Measurements from ENCODE around the gene CD200.

The CD200 gene, protein sequence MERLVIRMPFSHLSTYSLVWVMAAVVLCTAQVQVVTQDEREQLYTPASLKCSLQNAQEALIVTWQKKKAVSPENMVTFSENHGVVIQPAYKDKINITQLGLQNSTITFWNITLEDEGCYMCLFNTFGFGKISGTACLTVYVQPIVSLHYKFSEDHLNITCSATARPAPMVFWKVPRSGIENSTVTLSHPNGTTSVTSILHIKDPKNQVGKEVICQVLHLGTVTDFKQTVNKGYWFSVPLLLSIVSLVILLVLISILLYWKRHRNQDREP

DNA sequence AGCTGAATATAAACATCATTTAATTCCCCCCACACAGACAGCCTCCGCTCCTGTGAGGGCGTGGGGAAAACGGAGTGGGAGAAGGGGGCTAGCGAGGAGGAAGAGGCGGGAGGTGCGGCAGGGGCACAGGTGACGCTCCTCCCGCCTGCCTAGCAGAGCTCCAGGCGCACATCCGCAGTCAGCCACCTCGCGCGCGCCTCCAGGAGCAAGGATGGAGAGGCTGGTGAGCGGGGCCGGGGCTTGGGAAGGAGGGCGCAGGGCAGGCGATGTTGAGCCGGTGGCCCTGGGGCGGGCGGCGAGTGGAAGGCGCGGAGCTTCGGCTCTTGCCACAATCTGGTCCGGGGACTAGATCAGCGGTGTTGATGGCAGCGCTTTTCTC lies at the start of gene CD200:
Gene CD200, plus strand, starts transcription at position 155 of the 379 bp plus-strand sequence. Its CDS starts 57 bp downstream, at position 212.
- peaks cover 38% of the 10 kb centered on the region for H3K36me3 Mint-ChIP-seq

GRCh38 chr3:112289011-112289410 lies 43.9 kb upstream of the CD200 start:
- Mint-ChIP-seq H3K27me3 (no peaks in the 10 kb centered on the region), H3K4me1 (peaks cover 8% of the 10 kb centered on the region), H3K27ac (no peak overlapping the region), H3K9me3 (no peaks in the 10 kb centered on the region), H3K4me3 (no peak overlapping the region), H3K36me3 (no peaks in the 10 kb centered on the region)

More for the DNA sequence above, at the start of gene CD200:
- Mint-ChIP-seq H3K27ac (peak within 1 kb of the TSS; percentile 93), H3K4me3 (peak within 1 kb of the TSS; percentile 97), H3K27me3 (no peaks in the 10 kb centered on the region), H3K9me3 (no peaks in the 10 kb centered on the region), H3K4me1 (peaks cover 41% of the 10 kb centered on the region)

- peaks cover 22% of the 10 kb centered on the region for H3K4me1 Mint-ChIP-seq
- peak within 1 kb of the TSS; percentile 63 for H3K4me3 Mint-ChIP-seq
- H3K9me3 Mint-ChIP-seq: no peaks in the 10 kb centered on the region
- H3K27me3 Mint-ChIP-seq: no peaks in the 10 kb centered on the region
- no peak within 1 kb of the TSS for H3K27ac Mint-ChIP-seq
- H3K36me3 Mint-ChIP-seq: no peaks in the 10 kb centered on the region
Measured at GRCh38 chr3:112293368-112294321, 39.3 kb upstream of the CD200 start, which contains the start of gene SLC9C1. TSS of gene SLC9C1 (minus strand) at chr3:112294216. CDS start at chr3:112286791, 7,425 bp downstream.

DNA sequence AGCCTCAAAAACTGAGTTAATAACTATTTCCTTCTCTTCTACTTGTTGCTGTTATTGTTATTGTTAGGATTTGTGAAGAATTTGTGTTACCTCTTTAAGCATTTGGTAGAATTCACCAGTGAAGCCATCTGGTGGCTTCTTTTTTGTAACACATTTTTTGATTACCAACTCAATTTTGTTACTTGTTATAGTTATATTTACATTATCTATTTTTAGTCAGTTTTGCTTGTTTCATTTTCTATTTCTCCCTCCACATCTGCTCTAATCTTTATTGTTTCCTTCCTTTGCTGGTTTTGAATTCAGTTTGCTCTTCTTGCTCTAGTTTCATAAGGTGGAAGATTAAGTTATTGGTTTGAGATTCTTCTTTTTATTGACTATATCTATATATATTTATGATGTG lies 35.2 kb upstream of the CD200 start:
- Mint-ChIP-seq H3K27ac (no peak overlapping the region), H3K27me3 (no peaks in the 10 kb centered on the region), H3K36me3 (no peaks in the 10 kb centered on the region), H3K9me3 (no peaks in the 10 kb centered on the region), H3K4me3 (peak overlapping the region; percentile 31), H3K4me1 (peaks cover 24% of the 10 kb centered on the region)

DNA sequence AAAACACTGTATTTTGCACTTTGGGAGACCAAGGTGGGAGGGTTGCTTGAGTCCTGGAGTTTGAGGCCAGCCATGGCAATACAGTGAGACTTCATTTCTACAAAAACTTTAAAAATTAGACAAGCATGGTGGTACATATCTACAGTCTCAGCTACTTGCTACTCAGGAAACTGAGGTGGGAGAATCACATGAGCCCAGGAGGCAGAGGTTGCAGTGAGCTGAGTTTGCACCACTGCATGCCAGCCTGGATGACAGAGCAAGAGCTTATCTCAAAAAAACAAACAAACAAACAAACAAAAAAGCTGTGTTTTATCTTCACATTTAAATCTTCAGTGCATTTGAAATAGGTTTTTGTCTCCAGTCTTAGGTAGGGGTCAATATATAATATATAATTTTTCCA lies 34.2 kb upstream of the CD200 start:
- no peaks in the 10 kb centered on the region for H3K36me3 Mint-ChIP-seq
- H3K4me1 Mint-ChIP-seq: peaks cover 17% of the 10 kb centered on the region
- H3K27ac Mint-ChIP-seq: no peak overlapping the region
- H3K4me3 Mint-ChIP-seq: no peak overlapping the region
- H3K27me3 Mint-ChIP-seq: no peaks in the 10 kb centered on the region
- no peaks in the 10 kb centered on the region for H3K9me3 Mint-ChIP-seq

GRCh38 chr3:112302150-112302830 lies 30.7 kb upstream of the CD200 start:
- H3K9me3 Mint-ChIP-seq: no peaks in the 10 kb centered on the region
- H3K4me3 Mint-ChIP-seq: no peak overlapping the region
- no peaks in the 10 kb centered on the region for H3K27me3 Mint-ChIP-seq
- H3K36me3 Mint-ChIP-seq: no peaks in the 10 kb centered on the region
- H3K4me1 Mint-ChIP-seq: peaks cover 16% of the 10 kb centered on the region
- H3K27ac Mint-ChIP-seq: no peak overlapping the region

- H3K27me3 Mint-ChIP-seq: no peaks in the 10 kb centered on the region
- H3K36me3 Mint-ChIP-seq: no peaks in the 10 kb centered on the region
- H3K9me3 Mint-ChIP-seq: no peaks in the 10 kb centered on the region
- no peak overlapping the region for H3K4me3 Mint-ChIP-seq
- no peak overlapping the region for H3K27ac Mint-ChIP-seq
- H3K4me1 Mint-ChIP-seq: peaks cover 7% of the 10 kb centered on the region
Measured at GRCh38 chr3:112302881-112303763, 29.8 kb upstream of the CD200 start.

- Mint-ChIP-seq H3K27ac (no peak overlapping the region), H3K27me3 (no peaks in the 10 kb centered on the region), H3K4me1 (peaks cover under 1% of the 10 kb centered on the region), H3K36me3 (no peaks in the 10 kb centered on the region), H3K9me3 (no peaks in the 10 kb centered on the region), H3K4me3 (no peak overlapping the region)
Measured at GRCh38 chr3:112303764-112304325, 29.1 kb upstream of the CD200 start.

DNA sequence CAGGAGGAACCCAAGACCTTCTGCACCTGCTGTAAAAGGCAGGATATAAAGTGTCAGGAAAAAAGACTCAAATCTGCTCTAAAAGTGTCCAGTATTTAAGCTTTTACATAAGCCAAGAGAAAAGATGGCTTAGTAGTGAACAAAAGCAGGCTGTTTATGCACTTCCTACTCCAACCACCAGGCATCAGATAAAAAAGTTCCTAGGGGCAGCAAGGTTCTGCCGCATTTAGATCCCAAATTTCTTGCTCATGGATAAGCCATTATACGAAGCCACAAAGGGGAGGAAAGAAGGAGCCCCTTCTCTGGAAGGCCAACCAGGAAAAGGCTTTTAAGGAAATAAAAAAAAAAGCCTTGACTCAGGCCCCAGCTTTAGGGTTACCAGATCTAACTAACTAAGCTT lies 28.3 kb upstream of the CD200 start:
- no peaks in the 10 kb centered on the region for H3K4me1 Mint-ChIP-seq
- H3K27ac Mint-ChIP-seq: no peak overlapping the region
- H3K4me3 Mint-ChIP-seq: no peak overlapping the region
- H3K9me3 Mint-ChIP-seq: no peaks in the 10 kb centered on the region
- no peaks in the 10 kb centered on the region for H3K27me3 Mint-ChIP-seq
- H3K36me3 Mint-ChIP-seq: no peaks in the 10 kb centered on the region

GRCh38 chr3:112306825-112307224 lies 26.1 kb upstream of the CD200 start:
- no peaks in the 10 kb centered on the region for H3K4me1 Mint-ChIP-seq
- no peaks in the 10 kb centered on the region for H3K27me3 Mint-ChIP-seq
- H3K36me3 Mint-ChIP-seq: no peaks in the 10 kb centered on the region
- H3K9me3 Mint-ChIP-seq: no peaks in the 10 kb centered on the region
- no peak overlapping the region for H3K4me3 Mint-ChIP-seq
- H3K27ac Mint-ChIP-seq: no peak overlapping the region

GRCh38 chr3:112307557-112307956 lies 25.4 kb upstream of the CD200 start:
- no peaks in the 10 kb centered on the region for H3K4me1 Mint-ChIP-seq
- H3K27me3 Mint-ChIP-seq: no peaks in the 10 kb centered on the region
- no peaks in the 10 kb centered on the region for H3K9me3 Mint-ChIP-seq
- no peak overlapping the region for H3K4me3 Mint-ChIP-seq
- H3K27ac Mint-ChIP-seq: no peak overlapping the region
- no peaks in the 10 kb centered on the region for H3K36me3 Mint-ChIP-seq

- no peaks in the 10 kb centered on the region for H3K27me3 Mint-ChIP-seq
- H3K4me3 Mint-ChIP-seq: no peak overlapping the region
- no peaks in the 10 kb centered on the region for H3K4me1 Mint-ChIP-seq
- H3K36me3 Mint-ChIP-seq: no peaks in the 10 kb centered on the region
- H3K9me3 Mint-ChIP-seq: no peaks in the 10 kb centered on the region
- H3K27ac Mint-ChIP-seq: no peak overlapping the region
Measured at GRCh38 chr3:112308151-112308911, 24.6 kb upstream of the CD200 start.

GRCh38 chr3:112314649-112315048 lies 18.3 kb upstream of the CD200 start:
- Mint-ChIP-seq H3K27ac (no peak overlapping the region), H3K36me3 (no peaks in the 10 kb centered on the region), H3K4me1 (no peaks in the 10 kb centered on the region), H3K9me3 (no peaks in the 10 kb centered on the region), H3K4me3 (no peak overlapping the region), H3K27me3 (no peaks in the 10 kb centered on the region)

GRCh38 chr3:112315791-112316190 lies 17.2 kb upstream of the CD200 start:
- H3K36me3 Mint-ChIP-seq: no peaks in the 10 kb centered on the region
- no peak overlapping the region for H3K4me3 Mint-ChIP-seq
- no peak overlapping the region for H3K27ac Mint-ChIP-seq
- H3K4me1 Mint-ChIP-seq: peaks cover 5% of the 10 kb centered on the region
- no peaks in the 10 kb centered on the region for H3K27me3 Mint-ChIP-seq
- no peaks in the 10 kb centered on the region for H3K9me3 Mint-ChIP-seq

Data from activated naive CD4-positive, alpha-beta T cell treated with anti-CD3 and anti-CD28 coated beads, Interleukin-2, amount 50 U/mL, for 24 hours (primary cell).